Measurements from ENCODE around the gene GRB10.
A peak's percentile ranks its signal among the peaks of the same experiment; 100 is the strongest.

The GRB10 gene

DNA sequence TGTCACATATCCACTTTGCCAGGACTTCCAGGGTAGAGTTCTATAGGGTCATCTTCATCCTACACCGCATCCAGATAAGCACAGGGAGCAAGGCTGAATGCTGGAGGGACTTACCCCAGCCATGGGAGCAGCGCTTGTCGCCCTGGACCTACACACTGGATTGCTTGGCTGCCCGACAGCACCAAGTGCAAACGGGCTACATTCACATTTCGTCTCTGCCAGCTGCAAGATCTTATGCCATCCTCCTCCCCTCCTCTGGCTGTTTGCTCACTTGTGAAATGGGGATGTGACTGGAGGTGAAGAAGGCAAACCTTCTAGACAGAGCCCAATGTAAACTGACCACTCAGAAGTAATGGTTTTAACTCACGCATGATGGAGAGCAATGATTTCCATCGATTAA lies 218.5 kb downstream of the GRB10 start:
- H2AFZ ChIP-seq = no peak overlapping the region
- H3K4me3 ChIP-seq (ENCODE audit: low read depth, low read length) = no peak overlapping the region
- no peak overlapping the region for H3K4me2 ChIP-seq (ENCODE audit: low read length)
- no peaks in the 10 kb centered on the region for H3K9me3 ChIP-seq (ENCODE audit: control insufficient read depth, low read length)
- TF ChIP-seq, protein P1, sequence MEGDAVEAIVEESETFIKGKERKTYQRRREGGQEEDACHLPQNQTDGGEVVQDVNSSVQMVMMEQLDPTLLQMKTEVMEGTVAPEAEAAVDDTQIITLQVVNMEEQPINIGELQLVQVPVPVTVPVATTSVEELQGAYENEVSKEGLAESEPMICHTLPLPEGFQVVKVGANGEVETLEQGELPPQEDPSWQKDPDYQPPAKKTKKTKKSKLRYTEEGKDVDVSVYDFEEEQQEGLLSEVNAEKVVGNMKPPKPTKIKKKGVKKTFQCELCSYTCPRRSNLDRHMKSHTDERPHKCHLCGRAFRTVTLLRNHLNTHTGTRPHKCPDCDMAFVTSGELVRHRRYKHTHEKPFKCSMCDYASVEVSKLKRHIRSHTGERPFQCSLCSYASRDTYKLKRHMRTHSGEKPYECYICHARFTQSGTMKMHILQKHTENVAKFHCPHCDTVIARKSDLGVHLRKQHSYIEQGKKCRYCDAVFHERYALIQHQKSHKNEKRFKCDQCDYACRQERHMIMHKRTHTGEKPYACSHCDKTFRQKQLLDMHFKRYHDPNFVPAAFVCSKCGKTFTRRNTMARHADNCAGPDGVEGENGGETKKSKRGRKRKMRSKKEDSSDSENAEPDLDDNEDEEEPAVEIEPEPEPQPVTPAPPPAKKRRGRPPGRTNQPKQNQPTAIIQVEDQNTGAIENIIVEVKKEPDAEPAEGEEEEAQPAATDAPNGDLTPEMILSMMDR (IDR thresholded peaks at IDR 0.05) = no peak
- H3K27me3 ChIP-seq (ENCODE audit: control insufficient read depth, insufficient read depth, low read length) = no peaks in the 10 kb centered on the region
- H3K27ac ChIP-seq = no peak overlapping the region
- H3K36me3 ChIP-seq (ENCODE audit: control insufficient read depth, insufficient read depth, low read length) = no peaks in the 10 kb centered on the region
- H3K9ac ChIP-seq = no peak overlapping the region
- H3K79me2 ChIP-seq = no peaks in the 10 kb centered on the region
- peaks cover 31% of the 10 kb centered on the region for H3K4me1 ChIP-seq

DNA sequence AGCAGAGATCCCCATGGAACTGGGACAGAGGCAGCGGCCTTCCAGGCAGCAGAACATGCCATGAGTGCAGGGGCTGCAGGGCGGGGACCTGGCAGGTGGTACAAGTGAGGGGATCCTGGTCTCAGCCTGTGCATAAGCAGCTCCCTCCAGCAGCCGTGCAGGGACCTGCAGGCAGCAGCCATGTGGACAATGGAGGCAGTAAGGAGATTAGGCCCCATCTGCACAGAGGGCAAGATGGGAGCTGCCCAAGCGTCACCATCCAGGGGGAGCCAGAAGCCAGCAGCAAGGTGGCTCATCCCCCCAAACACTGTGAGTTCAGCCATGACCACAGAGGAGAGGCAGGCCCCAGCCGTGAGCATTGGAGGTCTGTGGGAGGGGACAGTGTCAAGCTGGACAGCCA lies 220.6 kb downstream of the GRB10 start:
- Histone ChIP-seq H3K4me2 (ENCODE audit: low read length) (no peak overlapping the region), H3K27me3 (ENCODE audit: control insufficient read depth, insufficient read depth, low read length) (no peaks in the 10 kb centered on the region), H3K4me1 (peaks cover 42% of the 10 kb centered on the region), H3K9ac (no peak overlapping the region), H3K9me3 (ENCODE audit: control insufficient read depth, low read length) (no peaks in the 10 kb centered on the region), H3K79me2 (no peaks in the 10 kb centered on the region), H3K36me3 (ENCODE audit: control insufficient read depth, insufficient read depth, low read length) (no peaks in the 10 kb centered on the region), H3K4me3 (ENCODE audit: low read depth, low read length) (no peak overlapping the region), H2AFZ (peak overlapping the region; percentile 60), H3K27ac (no peak overlapping the region)
- TF ChIP-seq, protein P1 (IDR thresholded peaks at IDR 0.05) = no peak

DNA sequence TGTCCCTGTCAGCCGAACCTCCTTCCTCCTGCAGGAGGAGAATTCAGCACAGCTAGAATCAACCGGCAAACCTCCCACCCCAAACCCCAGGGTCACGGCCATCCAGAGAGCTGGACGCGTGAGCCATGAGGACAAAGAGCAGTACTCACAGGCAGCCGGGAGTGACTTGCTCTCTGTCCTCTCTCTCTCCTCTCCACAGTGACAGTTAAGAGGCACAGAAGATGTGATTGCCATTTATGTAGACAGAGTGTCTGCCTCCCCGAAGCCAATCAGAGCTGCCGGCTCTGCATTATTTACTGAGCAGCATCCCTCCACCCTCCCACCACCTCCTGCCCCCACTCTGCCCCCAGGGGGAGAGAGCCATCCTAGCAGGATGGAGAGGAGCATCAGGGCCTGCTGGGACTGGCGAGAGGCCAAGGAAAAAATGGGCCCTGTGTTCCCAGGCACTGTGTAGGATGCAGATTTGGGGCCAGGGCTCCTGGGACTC lies 221.8 kb downstream of the GRB10 start:
- H3K36me3 ChIP-seq (ENCODE audit: control insufficient read depth, insufficient read depth, low read length) = no peaks in the 10 kb centered on the region
- TF ChIP-seq, protein P1 (IDR thresholded peaks at IDR 0.05) = no peak
- peak overlapping the region; percentile 68 for H3K27ac ChIP-seq
- no peaks in the 10 kb centered on the region for H3K9me3 ChIP-seq (ENCODE audit: control insufficient read depth, low read length)
- H2AFZ ChIP-seq = peak overlapping the region; percentile 7
- no peak overlapping the region for H3K9ac ChIP-seq
- H3K79me2 ChIP-seq = no peaks in the 10 kb centered on the region
- H3K4me1 ChIP-seq = peaks cover 52% of the 10 kb centered on the region
- H3K4me3 ChIP-seq (ENCODE audit: low read depth, low read length) = no peak overlapping the region
- no peaks in the 10 kb centered on the region for H3K27me3 ChIP-seq (ENCODE audit: control insufficient read depth, insufficient read depth, low read length)
- H3K4me2 ChIP-seq (ENCODE audit: low read length) = no peak overlapping the region

DNA sequence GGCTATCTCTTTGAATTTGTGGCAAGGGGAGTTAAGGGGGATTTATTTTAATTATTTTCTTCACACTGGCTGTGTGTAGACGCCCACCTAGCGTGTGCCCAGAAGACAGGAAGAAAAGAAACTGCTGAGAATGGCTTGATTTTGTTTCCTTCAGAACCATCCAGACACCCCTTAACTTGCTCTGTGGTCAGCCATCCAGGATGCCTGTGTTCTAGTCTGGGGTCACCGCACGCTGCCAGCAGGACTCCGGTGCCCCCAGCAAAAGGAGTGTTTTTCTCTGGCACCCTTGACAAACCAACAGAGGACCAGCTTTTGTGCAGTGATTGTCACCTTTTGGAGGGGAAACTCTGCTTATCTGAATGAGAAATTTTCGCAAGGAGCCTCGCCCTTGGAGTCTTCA lies 222.8 kb downstream of the GRB10 start:
- TF ChIP-seq, protein P1 (IDR thresholded peaks at IDR 0.05) = no peak
- Histone ChIP-seq H3K27me3 (ENCODE audit: control insufficient read depth, insufficient read depth, low read length) (no peaks in the 10 kb centered on the region), H3K9me3 (ENCODE audit: control insufficient read depth, low read length) (no peaks in the 10 kb centered on the region), H3K4me2 (ENCODE audit: low read length) (no peak overlapping the region), H3K4me1 (peaks cover 52% of the 10 kb centered on the region), H3K27ac (peak overlapping the region; percentile 68), H3K9ac (no peak overlapping the region), H2AFZ (peak overlapping the region; percentile 34), H3K36me3 (ENCODE audit: control insufficient read depth, insufficient read depth, low read length) (no peaks in the 10 kb centered on the region), H3K4me3 (ENCODE audit: low read depth, low read length) (no peak overlapping the region), H3K79me2 (no peaks in the 10 kb centered on the region)

DNA sequence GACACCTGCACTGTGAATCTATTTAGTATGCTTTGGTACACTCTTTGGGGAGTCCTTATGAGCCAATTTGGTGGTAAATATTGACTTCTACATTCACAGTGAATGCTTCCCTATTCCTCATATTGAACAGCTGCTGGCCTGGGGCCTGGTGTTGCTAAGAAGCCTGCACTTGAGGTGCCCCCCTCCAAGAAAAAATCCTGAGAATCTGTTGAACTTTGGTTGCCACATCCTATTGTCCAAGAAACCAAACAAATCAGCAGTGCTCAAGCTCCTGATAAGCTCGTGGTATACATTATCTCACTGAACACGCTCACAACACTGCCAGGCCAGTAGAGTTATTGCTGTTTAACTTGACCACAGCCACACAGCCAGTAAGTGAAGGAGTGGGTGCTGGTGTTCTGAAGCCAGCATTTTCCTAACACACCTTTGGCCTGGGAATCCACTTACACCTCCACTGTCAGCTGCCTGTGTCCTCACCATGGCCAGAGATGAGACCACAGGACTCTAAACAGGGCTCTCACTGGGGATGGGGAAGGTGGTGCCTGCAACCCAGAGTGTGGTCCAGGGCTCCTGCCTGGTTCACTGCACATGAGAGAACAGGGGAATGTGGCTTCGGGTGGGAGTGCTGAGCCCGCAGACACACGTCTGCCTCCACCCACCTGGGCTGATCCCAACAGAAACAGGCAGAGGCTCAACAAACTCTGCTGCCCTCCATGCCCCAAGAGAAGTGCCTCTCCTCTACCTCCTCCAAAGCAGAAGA lies 224.2 kb downstream of the GRB10 start:
- Histone ChIP-seq H3K27me3 (ENCODE audit: control insufficient read depth, insufficient read depth, low read length) (no peaks in the 10 kb centered on the region), H3K4me3 (ENCODE audit: low read depth, low read length) (no peak overlapping the region), H3K79me2 (no peaks in the 10 kb centered on the region), H2AFZ (peak overlapping the region; percentile 53), H3K36me3 (ENCODE audit: control insufficient read depth, insufficient read depth, low read length) (no peaks in the 10 kb centered on the region), H3K4me1 (peaks cover 64% of the 10 kb centered on the region), H3K9me3 (ENCODE audit: control insufficient read depth, low read length) (no peaks in the 10 kb centered on the region), H3K4me2 (ENCODE audit: low read length) (no peak overlapping the region), H3K9ac (no peak overlapping the region), H3K27ac (peak overlapping the region; percentile 68)
- TF ChIP-seq, protein P1 (IDR thresholded peaks at IDR 0.05) = no peak
